GM10248 (cell line): ENCODE data around the gene GTF2B.
"Not testable (repeated sequence)": the region's sequence is repeated elsewhere in the genome, so short reads cannot be mapped to it uniquely, and the experiment has no call there.

ENCODE experiments used
- CTCF ChIA-PET: fragments of 300-600 bp; sonication (Branson Sonifier 250); formaldehyde crosslinking; extraction: SDS; loops from one replicate; lab custom pipeline; 2021; ENCODE audit warnings: antibody characterized with exemption; lab: Yijun Ruan, JAX
- POLR2A ChIA-PET: fragments of 350-650 bp; sonication (Branson Sonifier 250); formaldehyde crosslinking; extraction: SDS; loops from one replicate; lab custom pipeline; 2020; ENCODE audit warnings: antibody characterized with exemption; lab: Yijun Ruan, JAX
- DNase-seq: peaks from one replicate; pipeline ENCODE4 v3.0.0; 2012; ENCODE audit errors: extremely low spot score
- CTCF ChIP-seq: IDR thresholded peaks from 2 replicates; pipeline ENCODE4 v1.5.1; 2012; ENCODE audit warnings: mild to moderate bottlenecking, low read depth; ENCODE audit errors: extremely low read depth, missing control alignments, control extremely low read depth

Gene GTF2B

GRCh38 chr1:88891318-88891950, at the start of gene GTF2B:
Gene GTF2B (minus strand): TSS chr1:88891567. CDS start chr1:88891499, 68 bp downstream.
- no peak for TF ChIP-seq CTCF
- ChIA-PET CTCF (interaction anchor here (1.0 to 6.1 kb wide), 2 partner anchors 13 to 130 kb away, joined by 3 to 67 read pairs; no protein-coding TSS in a partner anchor), POLR2A (interaction anchor here (0.6 to 2.0 kb wide), 13 partner anchors 8 to 1920 kb away, joined by 3 to 8 read pairs (median 3); partner anchors contain the start of gene PKN2)
- peak; percentile 85 for DNase-seq

- DNase-seq, POLR2A ChIA-PET, CTCF ChIA-PET: not testable (repeated sequence)
Measured at GRCh38 chr1:88938528-88938927, 47.2 kb upstream of the GTF2B start.

GRCh38 chr1:88936760-88937342, 45.5 kb upstream of the GTF2B start:
- ChIA-PET POLR2A (no interaction called here), CTCF (interaction anchor here (0.7 to 1.0 kb wide), 2 partner anchors 9 to 11 kb away, joined by 3 to 4 read pairs; no protein-coding TSS in a partner anchor)
- no peak for TF ChIP-seq CTCF
- DNase-seq: no peak

- ChIA-PET POLR2A (no interaction called here), CTCF (interaction anchor here (0.7 to 1.0 kb wide), 2 partner anchors 9 to 11 kb away, joined by 3 to 4 read pairs; no protein-coding TSS in a partner anchor)
- DNase-seq: no peak
- no peak for TF ChIP-seq CTCF
Measured at GRCh38 chr1:88936223-88936523, 44.8 kb upstream of the GTF2B start.

GRCh38 chr1:88935522-88936222, 44.3 kb upstream of the GTF2B start:
- DNase-seq: peak; percentile 34
- ChIA-PET CTCF (interaction anchor here (0.8 to 1.0 kb wide), 2 partner anchors 10 to 38 kb away, joined by 3 read pairs; no protein-coding TSS in a partner anchor), POLR2A (no interaction called here)
- peak; percentile 79 for TF ChIP-seq CTCF

GRCh38 chr1:88930176-88930575, 38.8 kb upstream of the GTF2B start:
- DNase-seq, POLR2A ChIA-PET, CTCF ChIA-PET: not testable (repeated sequence)

GRCh38 chr1:88923224-88923623, 31.9 kb upstream of the GTF2B start:
- POLR2A ChIA-PET: no interaction called here

More at GRCh38 chr1:88923224-88923623, 31.9 kb upstream of the GTF2B start:
- CTCF ChIA-PET: interaction anchor here (1.2 kb wide), 1 partner anchor 16 kb away, joined by 3 read pairs; no protein-coding TSS in a partner anchor
- DNase-seq: no peak
- no peak for TF ChIP-seq CTCF
